HEK293 (cell line): ENCODE measurements around the gene HMGXB4.

ENCODE experiments used
- CTCF ChIA-PET: fragments of 350-600 bp; formaldehyde crosslinking; extraction: SDS; loops from one replicate; lab custom pipeline; 2021; ENCODE audit warnings: antibody characterized with exemption; lab: Yijun Ruan, JAX
- POLR2A ChIA-PET: fragments of 300-600 bp; formaldehyde crosslinking; extraction: SDS; loops from one replicate; lab custom pipeline; 2020; ENCODE audit warnings: antibody characterized with exemption, inconsistent platforms; lab: Yijun Ruan, JAX
- H3K27ac ChIP-seq: fragments of 200-500 bp; sonication (Bioruptor generic); 2 replicates; pipeline ENCODE4 v1.5.1; 2014; ENCODE audit warnings: low read depth, low read length, control low read depth, inconsistent platforms; ENCODE audit errors: extremely low read depth
- H3K36me3 ChIP-seq, 2 experiments: fragments of 200-500 bp in 1 of 2; sonication (Bioruptor generic) in 1 of 2; 1 replicate in 1 of 2; 2 replicates in 1 of 2; pipeline ENCODE4 v1.5.1; 2014 to 2017; ENCODE audit warnings: inconsistent platforms in 2 of 2, low read length in 2 of 2; ENCODE audit not compliant: control insufficient read depth in 2 of 2, insufficient read depth in 1 of 2
- H3K4me1 ChIP-seq: fragments of 200-500 bp; sonication (Bioruptor generic); 2 replicates; pipeline ENCODE4 v1.5.1; 2014; ENCODE audit warnings: mild to moderate bottlenecking, low read length, inconsistent platforms; ENCODE audit not compliant: control insufficient read depth, insufficient read depth
- H3K4me3 ChIP-seq: 2 replicates; pipeline ENCODE4 v1.5.1; 2011; ENCODE audit warnings: low read depth, mild to moderate bottlenecking, control low read depth, low read length, moderate library complexity
- H3K9me3 ChIP-seq: fragments of 200-500 bp; sonication (Bioruptor generic); 2 replicates; pipeline ENCODE4 v1.5.1; 2014; ENCODE audit warnings: low read depth, low read length, inconsistent platforms; ENCODE audit not compliant: control insufficient read depth, insufficient read depth
- GLIS1 ChIP-seq: fragments of 450-650 bp; formaldehyde crosslinking; IDR thresholded peaks from 2 replicates; pipeline ENCODE4 v1.5.1; 2016; ENCODE audit warnings: missing biosample characterization, missing genetic modification characterization
- GLIS2 ChIP-seq: fragments of 450-650 bp; formaldehyde crosslinking; IDR thresholded peaks from 2 replicates; pipeline ENCODE4 v1.5.1; 2016; ENCODE audit warnings: missing biosample characterization, missing genetic modification characterization
- HIC1 ChIP-seq: fragments of 450-650 bp; formaldehyde crosslinking; IDR thresholded peaks from 2 replicates; pipeline ENCODE4 v1.5.1; 2016; ENCODE audit warnings: missing biosample characterization, missing genetic modification characterization
- HOXA7 ChIP-seq: sonication (generic); formaldehyde crosslinking; IDR thresholded peaks from 2 replicates; pipeline ENCODE4 v1.8.1; 2022; ENCODE audit warnings: missing genetic modification reagents, borderline replicate concordance
- KLF7 ChIP-seq: fragments of 450-650 bp; formaldehyde crosslinking; IDR thresholded peaks from 2 replicates; pipeline ENCODE4 v1.5.1; 2016; ENCODE audit warnings: missing biosample characterization, missing genetic modification characterization, borderline replicate concordance
- OSR2 ChIP-seq: fragments of 450-650 bp; formaldehyde crosslinking; IDR thresholded peaks from 2 replicates; pipeline ENCODE4 v1.5.1; 2016; ENCODE audit warnings: missing biosample characterization, missing genetic modification characterization
- SALL2 ChIP-seq: fragments of 450-650 bp; formaldehyde crosslinking; IDR thresholded peaks from 2 replicates; pipeline ENCODE4 v1.5.0; 2017; ENCODE audit warnings: missing biosample characterization, mild to moderate bottlenecking, missing genetic modification characterization, borderline replicate concordance
- SP7 ChIP-seq: fragments of 450-650 bp; formaldehyde crosslinking; IDR thresholded peaks from 2 replicates; pipeline ENCODE4 v1.5.1; 2016; ENCODE audit warnings: missing biosample characterization, missing genetic modification characterization
- WT1 ChIP-seq: fragments of 450-650 bp; formaldehyde crosslinking; IDR thresholded peaks from 2 replicates; pipeline ENCODE4 v1.5.1; 2016; ENCODE audit warnings: missing biosample characterization, missing genetic modification characterization
- YY1 ChIP-seq: fragments of 450-650 bp; formaldehyde crosslinking; IDR thresholded peaks from 2 replicates; pipeline ENCODE4 v1.5.1; 2018; ENCODE audit warnings: missing biosample characterization, missing genetic modification characterization
- ZFP37 ChIP-seq: fragments of 450-650 bp; formaldehyde crosslinking; IDR thresholded peaks from 2 replicates; pipeline ENCODE4 v1.5.1; 2016; ENCODE audit warnings: missing biosample characterization, missing genetic modification characterization
- ZNF157 ChIP-seq: fragments of 450-650 bp; formaldehyde crosslinking; IDR thresholded peaks from 2 replicates; pipeline ENCODE4 v1.5.1; 2016; ENCODE audit warnings: missing biosample characterization, missing genetic modification characterization
- ZNF211 ChIP-seq: fragments of 450-650 bp; formaldehyde crosslinking; IDR thresholded peaks from 2 replicates; pipeline ENCODE4 v1.5.1; 2016; ENCODE audit warnings: low read depth, missing biosample characterization, missing genetic modification characterization
- ZNF214 ChIP-seq: fragments of 450-650 bp; formaldehyde crosslinking; IDR thresholded peaks from 2 replicates; pipeline ENCODE4 v1.5.1; 2017; ENCODE audit warnings: missing biosample characterization, mild to moderate bottlenecking, missing genetic modification characterization, borderline replicate concordance
- ZNF341 ChIP-seq: fragments of 450-650 bp; formaldehyde crosslinking; IDR thresholded peaks from 2 replicates; pipeline ENCODE4; 2016; ENCODE audit warnings: low read depth, missing biosample characterization, missing genetic modification characterization
- ZNF473 ChIP-seq: fragments of 450-650 bp; formaldehyde crosslinking; IDR thresholded peaks from 2 replicates; pipeline ENCODE4 v1.5.1; 2017; ENCODE audit warnings: missing biosample characterization, missing genetic modification characterization
- ZNF521 ChIP-seq: fragments of 450-650 bp; formaldehyde crosslinking; IDR thresholded peaks from 2 replicates; pipeline ENCODE4 v1.5.1; 2017; ENCODE audit warnings: missing biosample characterization, mild to moderate bottlenecking, missing genetic modification characterization
- ZNF529 ChIP-seq: fragments of 450-650 bp; formaldehyde crosslinking; IDR thresholded peaks from 2 replicates; pipeline ENCODE4 v1.5.1; 2017; ENCODE audit warnings: missing genetic modification characterization, missing biosample characterization; ENCODE audit not compliant: insufficient replicate concordance
- ZNF548 ChIP-seq: fragments of 450-650 bp; formaldehyde crosslinking; IDR thresholded peaks from 2 replicates; pipeline ENCODE4 v1.5.1; 2016; ENCODE audit warnings: missing biosample characterization, missing genetic modification characterization
- ZNF561 ChIP-seq: fragments of 450-650 bp; IDR thresholded peaks from 2 replicates; pipeline ENCODE4 v1.5.1; 2018; ENCODE audit warnings: missing biosample characterization, missing genetic modification characterization, borderline replicate concordance
- ZNF624 ChIP-seq: fragments of 450-650 bp; formaldehyde crosslinking; IDR thresholded peaks from 2 replicates; pipeline ENCODE4 v1.5.1; 2017; ENCODE audit warnings: missing biosample characterization, missing genetic modification characterization
- ZNF639 ChIP-seq: fragments of 450-650 bp; formaldehyde crosslinking; IDR thresholded peaks from 2 replicates; pipeline ENCODE4 v1.5.1; 2016; ENCODE audit warnings: missing biosample characterization, missing genetic modification characterization
- ZNF670 ChIP-seq: fragments of 450-650 bp; formaldehyde crosslinking; IDR thresholded peaks from 2 replicates; pipeline ENCODE4 v1.5.1; 2016; ENCODE audit warnings: missing biosample characterization, missing genetic modification characterization, low read depth
- ZSCAN16 ChIP-seq: fragments of 450-650 bp; formaldehyde crosslinking; IDR thresholded peaks from 2 replicates; pipeline ENCODE4 v1.5.1; 2016; ENCODE audit warnings: missing biosample characterization, missing genetic modification characterization
- ZSCAN23 ChIP-seq: fragments of 450-650 bp; formaldehyde crosslinking; IDR thresholded peaks from 2 replicates; pipeline ENCODE4 v1.5.1; 2016; ENCODE audit warnings: missing biosample characterization, missing genetic modification characterization

HMGXB4 gene

GRCh38 chr22:35322893-35323292 is 65.6 kb downstream of the HMGXB4 start (continued):
- TF ChIP-seq ZNF157 (tag by site-specific recombination) (no peak), GLIS2 (tag by site-specific recombination) (no peak), ZNF341 (tag by site-specific recombination) (no peak), ZNF624 (tag by site-specific recombination) (no peak)

GRCh38 chr22:35323305-35323704 is 66.0 kb downstream of the HMGXB4 start:
- Histone ChIP-seq H3K27ac (no peak overlapping the region), H3K4me3 (no peak overlapping the region), H3K4me1 (no peaks in the 10 kb centered on the region), H3K9me3 (no peaks in the 10 kb centered on the region), H3K36me3 (peaks cover 0 to 92% of the 10 kb centered on the region in 2 experiments; a peak in 2 of 3 replicates)
- CTCF ChIA-PET: interaction anchor here (0.6 kb wide), 1 partner anchor 36 kb away, joined by 3 read pairs; no protein-coding TSS in a partner anchor
- no peak for TF ChIP-seq WT1 (tag by site-specific recombination)
- TF ChIP-seq ZNF670: no peak
- no peak for TF ChIP-seq SALL2
- POLR2A ChIA-PET: no interaction called here

DNA sequence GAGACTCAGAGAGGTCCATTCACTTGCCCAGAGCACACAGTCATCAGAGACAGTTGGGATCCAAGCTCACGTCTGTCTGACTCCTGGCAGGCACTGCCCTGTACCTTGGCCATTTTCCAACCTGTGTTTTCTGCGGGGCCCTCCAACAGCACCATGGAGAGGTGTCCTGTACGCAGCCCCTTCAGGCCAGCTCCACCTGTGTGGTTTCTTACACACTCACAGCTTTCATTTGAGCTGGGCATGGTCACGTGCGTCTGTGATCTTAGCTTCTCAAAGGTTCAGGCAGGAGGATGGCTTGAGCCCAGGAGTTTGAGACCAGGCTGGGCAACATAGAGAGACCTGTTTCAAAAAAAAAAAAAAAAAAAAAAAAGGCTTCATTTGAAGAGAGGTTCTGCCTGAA is 66.8 kb downstream of the HMGXB4 start:
- ChIA-PET CTCF (interaction anchor here (0.6 kb wide), 1 partner anchor 37 kb away, joined by 3 read pairs; no protein-coding TSS in a partner anchor), POLR2A (interaction anchor here (2.0 kb wide), 1 partner anchor 24 kb away, joined by 8 read pairs; the partner anchor contains the start of gene TOM1)
- no peak overlapping the region for H3K4me3 ChIP-seq
- H3K36me3 ChIP-seq: peaks cover 0 to 88% of the 10 kb centered on the region in 2 experiments; a peak in 2 of 3 replicates
- H3K4me1 ChIP-seq: no peaks in the 10 kb centered on the region
- no peaks in the 10 kb centered on the region for H3K9me3 ChIP-seq
- no peak for TF ChIP-seq KLF7 (tag by site-specific recombination)
- TF ChIP-seq HOXA7: no peak
- no peak for TF ChIP-seq ZNF473 (tag by site-specific recombination)
- TF ChIP-seq HIC1 (tag by site-specific recombination): no peak
- no peak for TF ChIP-seq SP7 (tag by site-specific recombination)
- TF ChIP-seq ZFP37 (tag by site-specific recombination): no peak
- no peak overlapping the region for H3K27ac ChIP-seq

GRCh38 chr22:35324762-35325161 is 67.5 kb downstream of the HMGXB4 start:
- no peak overlapping the region for H3K27ac ChIP-seq
- TF ChIP-seq ZSCAN16 (tag by site-specific recombination): no peak
- CTCF ChIA-PET: interaction anchor here (0.6 kb wide), 1 partner anchor 26 kb away, joined by 3 read pairs; no protein-coding TSS in a partner anchor
- no peaks in the 10 kb centered on the region for H3K9me3 ChIP-seq
- peaks cover 0 to 87% of the 10 kb centered on the region in 2 experiments; a peak in 2 of 3 replicates for H3K36me3 ChIP-seq
- POLR2A ChIA-PET: interaction anchor here (2.0 kb wide), 1 partner anchor 25 kb away, joined by 8 read pairs; the partner anchor contains the start of gene TOM1
- no peak overlapping the region for H3K4me3 ChIP-seq
- H3K4me1 ChIP-seq: no peaks in the 10 kb centered on the region

- no peak overlapping the region for H3K4me3 ChIP-seq
- no peaks in the 10 kb centered on the region for H3K4me1 ChIP-seq
- POLR2A ChIA-PET: interaction anchor here (2.0 kb wide), 1 partner anchor 25 kb away, joined by 8 read pairs; the partner anchor contains the start of gene TOM1
- no peak overlapping the region for H3K27ac ChIP-seq
- H3K36me3 ChIP-seq: peaks cover 0 to 86% of the 10 kb centered on the region in 2 experiments; a peak in 2 of 3 replicates
- CTCF ChIA-PET: interaction anchor here (0.6 kb wide), 1 partner anchor 26 kb away, joined by 3 read pairs; no protein-coding TSS in a partner anchor
- H3K9me3 ChIP-seq: no peaks in the 10 kb centered on the region
- TF ChIP-seq ZNF214 (tag by site-specific recombination) (no peak), YY1 (tag by site-specific recombination) (no peak), OSR2 (no peak), ZNF548 (tag by site-specific recombination) (no peak), ZNF211 (tag by site-specific recombination) (no peak), ZSCAN23 (no peak), GLIS1 (tag by site-specific recombination) (no peak), ZNF561 (no peak), ZNF639 (tag by site-specific recombination) (no peak), ZNF529 (tag by site-specific recombination) (no peak), ZSCAN16 (tag by site-specific recombination) (no peak), ZNF521 (tag by site-specific recombination) (no peak)
Measured at GRCh38 chr22:35325209-35325608, 67.9 kb downstream of the HMGXB4 start.
